Epidermal melanocyte (primary cell): ENCODE results near the gene RHBDD2.
"Not testable (repeated sequence)": the region's sequence is repeated elsewhere in the genome, so short reads cannot be mapped to it uniquely, and the experiment has no call there.

ENCODE experiments used
- DNase-seq: peaks from one replicate; pipeline ENCODE4 v3.0.0; 2011; ENCODE audit warnings: low spot score; ENCODE audit not compliant: insufficient read length

The RHBDD2 gene

DNA sequence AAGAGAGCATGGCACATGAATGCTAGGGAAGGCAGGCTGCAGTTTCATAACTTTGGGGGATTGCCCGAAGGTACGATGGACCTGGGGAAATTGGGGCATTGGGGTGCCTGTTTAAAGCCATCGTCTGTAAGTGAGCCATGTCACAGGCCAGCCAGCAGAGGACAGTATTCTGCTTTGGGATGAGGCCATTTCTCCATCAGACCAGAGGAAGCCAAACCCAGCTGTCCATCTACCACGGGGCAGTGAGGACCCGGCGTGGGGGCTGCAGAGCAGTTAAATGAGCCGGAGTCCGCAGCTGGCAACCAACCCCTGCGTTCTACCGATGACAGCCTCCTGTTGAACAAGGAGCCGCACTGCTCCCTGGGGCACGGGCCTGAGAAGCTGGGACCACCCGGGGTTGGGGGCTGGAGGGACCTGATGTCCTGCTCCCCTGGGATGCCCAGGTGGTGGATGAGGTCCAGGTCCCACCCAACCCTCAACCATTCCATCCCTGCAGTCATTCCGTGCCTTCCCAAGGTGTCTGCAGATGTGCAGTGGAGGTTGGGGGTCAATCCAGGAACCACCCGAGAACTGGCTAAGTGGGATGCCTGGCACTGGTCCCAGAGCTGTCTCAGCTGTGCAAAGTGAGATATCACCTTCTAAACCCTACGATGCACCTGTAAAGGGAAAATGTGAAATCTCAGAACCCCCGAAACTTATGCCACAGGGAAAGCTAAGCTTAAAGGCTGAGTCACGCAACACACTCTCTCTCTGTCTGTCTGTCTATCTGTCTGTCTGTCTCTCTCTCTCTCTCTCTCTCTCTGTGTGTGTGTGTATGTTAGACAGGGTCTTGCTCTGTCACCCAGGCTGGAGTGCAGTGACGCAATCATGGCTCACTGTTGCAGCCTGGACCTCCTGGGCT lies 12.1 kb upstream of the RHBDD2 start:
- DNase-seq: peak; percentile 72

- no peak for DNase-seq
Observed at GRCh38 chr7:75867390-75867717, 11.5 kb upstream of the RHBDD2 start.

DNA sequence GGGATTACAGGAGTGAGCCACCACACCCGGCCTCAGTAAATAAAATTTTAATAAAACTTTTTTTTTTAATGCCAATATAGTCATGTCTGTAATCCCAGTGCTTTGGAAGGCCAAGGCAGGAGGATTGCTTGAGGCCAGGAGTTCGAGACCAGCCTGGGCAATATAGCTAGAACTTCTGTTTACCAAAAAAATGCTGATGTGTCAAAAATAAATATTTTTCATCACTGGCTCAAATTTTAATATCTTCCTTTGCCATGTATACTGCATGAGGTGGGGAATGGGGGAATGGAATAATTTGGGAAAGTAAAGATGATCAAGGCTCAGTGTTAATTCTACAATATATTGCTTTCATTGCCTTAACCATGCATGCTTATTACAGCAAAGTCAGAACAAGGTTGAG lies 10.7 kb upstream of the RHBDD2 start:
- DNase-seq: no peak

- DNase-seq: no peak
Observed at GRCh38 chr7:75869776-75870379, 9.0 kb upstream of the RHBDD2 start.

GRCh38 chr7:75870557-75871161 lies 8.2 kb upstream of the RHBDD2 start:
- no peak for DNase-seq

DNA sequence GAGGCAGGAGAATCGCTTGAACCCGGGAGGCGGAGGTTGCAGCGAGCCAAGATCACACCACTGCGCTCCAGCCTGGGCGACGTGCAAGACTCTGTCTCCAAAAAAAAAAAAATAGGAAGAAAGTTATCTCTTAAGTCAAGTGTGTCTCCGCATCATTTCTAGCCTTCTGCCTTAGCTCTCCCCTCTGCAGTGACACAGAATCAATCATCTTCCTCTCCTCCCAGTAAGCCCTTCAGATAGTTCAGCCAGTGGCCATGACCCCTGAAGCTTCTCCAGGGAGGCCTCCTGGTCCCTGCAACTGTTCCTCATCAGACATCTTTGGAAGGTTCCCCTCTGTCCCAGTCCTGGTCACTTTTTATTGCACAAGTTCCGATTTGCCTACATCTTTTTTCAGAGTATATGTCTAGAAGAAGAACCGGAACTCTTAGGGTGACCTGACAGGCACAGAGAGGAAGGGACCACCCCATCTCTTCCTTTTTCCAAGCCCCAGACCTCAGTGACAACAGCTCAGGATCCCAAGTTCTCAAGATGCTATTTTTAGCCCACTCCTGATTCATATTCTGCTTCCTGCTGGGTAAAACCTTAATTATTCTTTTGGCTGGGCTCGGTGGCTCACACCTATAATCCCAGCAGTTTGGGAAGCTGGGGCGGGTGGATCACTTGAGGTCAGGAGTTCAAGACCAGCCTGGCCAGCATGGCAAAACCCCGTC lies 6.6 kb upstream of the RHBDD2 start:
- DNase-seq: no peak

- not testable (repeated sequence) for DNase-seq
Observed at GRCh38 chr7:75874180-75874579, 4.7 kb upstream of the RHBDD2 start.

GRCh38 chr7:75875113-75876080 lies 3.4 kb upstream of the RHBDD2 start:
- no peak for DNase-seq

- DNase-seq: no peak
Observed at GRCh38 chr7:75876126-75876881, 2.5 kb upstream of the RHBDD2 start.

GRCh38 chr7:75878312-75878768 lies 494 bp upstream of the RHBDD2 start:
- DNase-seq: no peak

GRCh38 chr7:75879771-75880184 lies 944 bp downstream of the RHBDD2 start:
- no peak for DNase-seq

DNA sequence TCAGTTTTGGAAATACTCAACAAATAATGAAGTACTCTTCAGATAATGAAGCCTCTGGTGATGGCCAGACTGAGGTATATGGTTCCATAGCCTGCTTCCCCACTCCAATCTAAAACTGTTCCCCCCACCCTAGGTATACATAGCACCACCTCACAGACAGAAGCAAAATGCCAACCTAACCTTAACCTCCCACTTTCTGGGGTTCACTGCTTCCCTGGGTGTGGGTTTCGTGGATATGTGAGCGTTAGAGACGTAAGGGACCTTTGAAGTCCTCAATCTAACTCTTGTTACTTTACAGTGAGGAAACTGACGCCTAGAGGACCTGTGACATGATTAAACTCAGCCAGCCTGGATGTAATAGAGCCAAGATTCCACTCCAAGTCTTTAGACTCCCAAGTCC lies 1.4 kb downstream of the RHBDD2 start:
- no peak for DNase-seq

- no peak for DNase-seq
Observed at GRCh38 chr7:75881436-75882095, 2.7 kb downstream of the RHBDD2 start.

GRCh38 chr7:75883265-75883824 lies 4.5 kb downstream of the RHBDD2 start:
- not testable (repeated sequence) for DNase-seq

DNA sequence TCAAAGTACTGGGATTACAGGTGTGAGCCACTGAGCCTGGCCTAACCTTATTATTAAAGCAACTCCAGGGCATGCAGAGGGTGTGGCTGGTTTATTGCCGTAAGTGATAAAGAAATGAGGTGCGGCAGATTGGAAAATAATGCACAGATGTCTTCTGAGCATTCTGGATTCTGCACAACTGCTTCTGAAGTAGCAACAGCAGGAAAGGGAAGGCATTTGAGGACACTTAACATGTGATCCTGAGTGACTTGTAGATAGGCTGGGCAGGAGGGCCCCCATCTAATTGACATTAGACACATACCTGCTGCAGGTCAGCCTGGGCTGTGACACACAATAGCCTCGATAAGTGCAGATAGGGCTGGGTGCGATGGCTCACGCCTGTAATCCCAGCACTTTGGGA lies 5.6 kb downstream of the RHBDD2 start:
- DNase-seq: no peak

DNA sequence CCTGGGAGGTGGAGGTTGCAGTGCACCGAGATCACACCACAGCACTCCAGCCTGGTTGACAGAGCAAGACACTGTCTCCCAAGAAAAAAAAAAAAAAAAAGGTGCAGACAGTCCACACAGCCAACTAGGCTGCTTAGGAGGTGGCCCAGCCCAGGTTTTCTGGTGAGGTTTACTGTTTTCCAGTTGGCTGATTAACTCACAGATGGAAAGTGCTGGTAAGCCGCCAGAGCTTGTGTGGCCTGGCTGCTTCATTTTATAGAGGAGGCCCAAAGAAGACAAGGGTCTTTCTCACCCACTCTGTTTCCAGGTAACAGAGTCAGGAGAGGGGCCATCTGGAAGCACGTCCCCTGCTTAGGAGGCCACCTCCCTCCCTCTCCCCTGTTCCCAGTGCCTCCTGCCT lies 6.2 kb downstream of the RHBDD2 start:
- DNase-seq: no peak

- DNase-seq: no peak
Observed at GRCh38 chr7:75887669-75888369, 9.0 kb downstream of the RHBDD2 start.

GRCh38 chr7:75888464-75889222 lies 9.8 kb downstream of the RHBDD2 start:
- DNase-seq: no peak
